Endothelial cell of hepatic sinusoid (primary cell): ENCODE results near the gene ACTL6B.
"Not testable (repeated sequence)": the region's sequence is repeated elsewhere in the genome, so short reads cannot be mapped to it uniquely, and the experiment has no call there.

Source experiments
- in situ Hi-C: cut with HindIII; loops from 2 replicates; pipeline ENCODE4 v1.10.0; 2017; ENCODE audit warnings: low sequenced_read_pairs

Gene ACTL6B

GRCh38 chr7:100673302-100673941, 17.2 kb upstream of the ACTL6B start, which contains the start of gene GNB2:
TSS of gene GNB2 (plus strand) at chr7:100673740. CDS start at chr7:100676266, 2,526 bp downstream.
- in situ Hi-C loops, result no loop called here

GRCh38 chr7:100671353-100672327, 15.4 kb upstream of the ACTL6B start:
- in situ Hi-C loops, result no loop called here

GRCh38 chr7:100670074-100670473, 13.8 kb upstream of the ACTL6B start:
- in situ Hi-C loops, result no loop called here

GRCh38 chr7:100669106-100669505, 12.9 kb upstream of the ACTL6B start:
- in situ Hi-C loops, result not testable (repeated sequence)

- in situ Hi-C loops, result no loop called here
These were observed 11.8 kb upstream of the ACTL6B start for GRCh38 chr7:100668069-100668449.

- in situ Hi-C loops, result no loop called here
These were observed 11.3 kb upstream of the ACTL6B start for GRCh38 chr7:100667331-100668068.

GRCh38 chr7:100665168-100665726, 9.0 kb upstream of the ACTL6B start:
- in situ Hi-C loops, result no loop called here

- in situ Hi-C loops, result not testable (repeated sequence)
These were observed 6.0 kb upstream of the ACTL6B start for GRCh38 chr7:100662194-100662776.

GRCh38 chr7:100654908-100655831, 1.1 kb downstream of the ACTL6B start:
- in situ Hi-C loops, result no loop called here

GRCh38 chr7:100649826-100650565, 6.3 kb downstream of the ACTL6B start:
- in situ Hi-C loops, result no loop called here

- in situ Hi-C loops, result no loop called here
These were observed 13.7 kb downstream of the ACTL6B start for GRCh38 chr7:100642534-100642907.

GRCh38 chr7:100641860-100642533, 14.3 kb downstream of the ACTL6B start:
- in situ Hi-C loops, result no loop called here

- in situ Hi-C loops, result no loop called here
These were observed 14.8 kb downstream of the ACTL6B start, which contains the start of gene TFR2 for GRCh38 chr7:100641463-100641859. TSS of gene TFR2 (minus strand) at chr7:100641552. CDS start at chr7:100641509, 43 bp downstream.

GRCh38 chr7:100640517-100641440, 15.5 kb downstream of the ACTL6B start:
- in situ Hi-C loops, result no loop called here

- in situ Hi-C loops, result no loop called here
These were observed 16.2 kb downstream of the ACTL6B start for GRCh38 chr7:100639995-100640516.

GRCh38 chr7:100632951-100633717, 23.1 kb downstream of the ACTL6B start:
- in situ Hi-C loops, result no loop called here
